ENCODE results near the gene GEMIN8. TPM values are rescaled to one million over a fixed set of nuclear protein-coding genes. Genes with fewer than 3 reads are reported as not detected.

The GEMIN8 gene
- total RNA-seq, 1 experiment from 2014 or later = 11.3 TPM

- TF ChIP-seq REST (IDR thresholded peaks at IDR 0.05; ENCODE audit: low read depth) = no peak
- no peak for TF ChIP-seq EGR1 (IDR thresholded peaks at IDR 0.05; ENCODE audit: low read depth)
- TF ChIP-seq EZH2phosphoT487 (IDR thresholded peaks at IDR 0.05; ENCODE audit: borderline replicate concordance) = no peak
- TF ChIP-seq MAX (IDR thresholded peaks at IDR 0.05) = no peak
- no peak for TF ChIP-seq YY1 (IDR thresholded peaks at IDR 0.05; ENCODE audit: extremely low read depth, insufficient replicate concordance, low read depth, low read length)
- TF ChIP-seq SP1 (IDR thresholded peaks at IDR 0.05; ENCODE audit: low read depth) = no peak
- no peak for TF ChIP-seq JUND (IDR thresholded peaks at IDR 0.05)
- no peak for TF ChIP-seq POLR2A (IDR thresholded peaks at IDR 0.05; ENCODE audit: borderline replicate concordance, extremely low read depth, insufficient read depth, insufficient read length)
Measured at GRCh38 chrX:14062524-14062923, 32.8 kb upstream of the GEMIN8 start (continued).

GRCh38 chrX:14056206-14056605, 26.5 kb upstream of the GEMIN8 start:
- CTCF ChIA-PET = no interaction called here
- Histone ChIP-seq H3K27ac (ENCODE audit: low read depth, low read length) (no peak overlapping the region), H3K27me3 (ENCODE audit: insufficient read depth, low read length) (no peaks in the 10 kb centered on the region), H3K4me3 (replicated peaks in 1 of 2; ENCODE audit: low read depth in 1 of 2, low read length in 2 of 2) (no peak overlapping the region), H3K4me2 (ENCODE audit: low read length) (no peak overlapping the region), H3K4me1 (ENCODE audit: control insufficient read depth in 1 of 2, insufficient read depth in 2 of 2, low read length in 2 of 2) (no peaks in the 10 kb centered on the region), H3K36me3 (ENCODE audit: control insufficient read depth in 1 of 2, insufficient read depth in 2 of 2, low read length in 2 of 2) (no peaks in the 10 kb centered on the region), H3K9ac (ENCODE audit: low read length) (no peak overlapping the region), H3K9me3 (ENCODE audit: control insufficient read depth in 1 of 2, insufficient read depth in 1 of 2, low read depth in 1 of 2, low read length in 2 of 2) (no peaks in the 10 kb centered on the region), H3K79me2 (ENCODE audit: insufficient read depth, low read length) (no peaks in the 10 kb centered on the region), H3K9me2 (ENCODE audit: insufficient read depth) (no peaks in the 10 kb centered on the region), H4K20me1 (ENCODE audit: insufficient read depth) (no peaks in the 10 kb centered on the region), H2AFZ (ENCODE audit: low read depth, low read length, poor library complexity, severe bottlenecking) (no peak overlapping the region)
- TF ChIP-seq RAD21 (IDR thresholded peaks at IDR 0.05; ENCODE audit: low read depth) (no peak), CBX3 (IDR thresholded peaks at IDR 0.05; ENCODE audit: low read depth) (no peak), TCF7L2 (IDR thresholded peaks at IDR 0.05; ENCODE audit: borderline replicate concordance, extremely low read depth, insufficient read depth, insufficient read length) (no peak), ZNF274 (IDR thresholded peaks at IDR 0.05; ENCODE audit: low read depth, low read length) (no peak), REST (IDR thresholded peaks at IDR 0.05; ENCODE audit: low read depth) (no peak), ELF1 (IDR thresholded peaks at IDR 0.05; ENCODE audit: borderline replicate concordance, low read depth) (no peak), SIN3A (IDR thresholded peaks at IDR 0.05; ENCODE audit: low read depth) (no peak), POLR2A (IDR thresholded peaks at IDR 0.05; ENCODE audit: borderline replicate concordance, extremely low read depth, insufficient read depth, insufficient read length) (no peak), FOSL1 (IDR thresholded peaks at IDR 0.05; ENCODE audit: low read depth) (no peak)
- no TSS peak for BruUV-seq (replicated peaks)
- RAD21 ChIA-PET (ENCODE audit: low non-redundant PET in 1 of 2, low total read pairs in 2 of 2, uncharacterized antibody in 2 of 2, unreplicated experiment in 2 of 2) = no interaction called here
- intact Hi-C loops (cut with micrococcal nuclease) = no loop called here
- no peak for DNase-seq (ENCODE audit: low read depth, low spot score)
- POLR2A ChIA-PET = no interaction called here
- no peak for ATAC-seq

Measured in HCT116 (cell line).